Coronary artery (tissue), 2 donors: ENCODE results near the gene TMED7.

ENCODE experiments used
- DNase-seq: peaks from one replicate; pipeline ENCODE4 v3.0.0-alpha.2; 2017; ENCODE audit warnings: low spot score
- H3K27ac ChIP-seq, 2 donors: fragments of 200-600 bp; sonication (generic); one replicate each; pipeline ENCODE4 v1.5.1; 2016 to 2019
- H3K4me3 ChIP-seq: fragments of 200-600 bp; sonication (generic); 2 replicates; pipeline ENCODE4 v1.5.1; 2016; ENCODE audit warnings: mild to moderate bottlenecking, moderate library complexity
- TF ChIP-seq, protein P1 (sequence below): fragments of 200-600 bp; sonication (generic); IDR thresholded peaks from one replicate; pipeline ENCODE4 v1.5.1; 2019; ENCODE audit warnings: antibody characterized with exemption

The TMED7 gene

GRCh38 chr5:115585265-115585664, 40.6 kb downstream of the TMED7 start:
- Histone ChIP-seq H3K27ac (no peak overlapping the region), H3K4me3 (no peak overlapping the region)
- TF ChIP-seq, protein P1, sequence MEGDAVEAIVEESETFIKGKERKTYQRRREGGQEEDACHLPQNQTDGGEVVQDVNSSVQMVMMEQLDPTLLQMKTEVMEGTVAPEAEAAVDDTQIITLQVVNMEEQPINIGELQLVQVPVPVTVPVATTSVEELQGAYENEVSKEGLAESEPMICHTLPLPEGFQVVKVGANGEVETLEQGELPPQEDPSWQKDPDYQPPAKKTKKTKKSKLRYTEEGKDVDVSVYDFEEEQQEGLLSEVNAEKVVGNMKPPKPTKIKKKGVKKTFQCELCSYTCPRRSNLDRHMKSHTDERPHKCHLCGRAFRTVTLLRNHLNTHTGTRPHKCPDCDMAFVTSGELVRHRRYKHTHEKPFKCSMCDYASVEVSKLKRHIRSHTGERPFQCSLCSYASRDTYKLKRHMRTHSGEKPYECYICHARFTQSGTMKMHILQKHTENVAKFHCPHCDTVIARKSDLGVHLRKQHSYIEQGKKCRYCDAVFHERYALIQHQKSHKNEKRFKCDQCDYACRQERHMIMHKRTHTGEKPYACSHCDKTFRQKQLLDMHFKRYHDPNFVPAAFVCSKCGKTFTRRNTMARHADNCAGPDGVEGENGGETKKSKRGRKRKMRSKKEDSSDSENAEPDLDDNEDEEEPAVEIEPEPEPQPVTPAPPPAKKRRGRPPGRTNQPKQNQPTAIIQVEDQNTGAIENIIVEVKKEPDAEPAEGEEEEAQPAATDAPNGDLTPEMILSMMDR, result no peak
- DNase-seq, result no peak

GRCh38 chr5:115584501-115584900, 41.3 kb downstream of the TMED7 start:
- TF ChIP-seq, protein P1, result no peak
- no peak overlapping the region for H3K4me3 ChIP-seq
- DNase-seq, result no peak

GRCh38 chr5:115583474-115583873, 42.4 kb downstream of the TMED7 start:
- no peak for DNase-seq
- TF ChIP-seq, protein P1, result no peak
- Histone ChIP-seq H3K4me3 (no peak overlapping the region), H3K27ac (no peak overlapping the region)

More at GRCh38 chr5:115584501-115584900, 41.3 kb downstream of the TMED7 start:
- no peak overlapping the region for H3K27ac ChIP-seq

- TF ChIP-seq, protein P1, result no peak
- no peak for DNase-seq
- Histone ChIP-seq H3K4me3 (no peak overlapping the region), H3K27ac (no peak overlapping the region)
These were observed 44.9 kb downstream of the TMED7 start for GRCh38 chr5:115580941-115581340.

- TF ChIP-seq, protein P1, result no peak
- H3K27ac ChIP-seq, result no peak overlapping the region
- no peak overlapping the region for H3K4me3 ChIP-seq
- no peak for DNase-seq
These were observed 46.1 kb downstream of the TMED7 start for GRCh38 chr5:115579747-115580173.

DNA sequence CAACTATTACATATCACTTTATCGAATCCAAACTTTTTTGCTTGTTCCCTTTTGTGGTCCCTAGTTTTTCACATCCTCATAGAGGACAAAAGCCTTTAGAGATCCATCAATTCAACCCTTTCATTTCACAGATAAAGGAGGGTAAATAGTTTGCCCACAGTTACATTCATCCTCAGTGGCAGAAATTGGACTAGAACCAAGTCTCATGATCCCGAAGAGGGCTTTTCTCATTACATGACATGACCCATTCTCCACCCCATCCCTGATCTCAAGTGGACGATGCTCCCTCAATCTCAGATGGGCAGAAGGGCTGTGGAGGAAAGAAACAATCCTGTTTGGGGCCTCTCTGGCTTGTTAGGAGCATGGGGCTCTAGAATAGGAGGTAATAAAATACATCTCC, 46.6 kb downstream of the TMED7 start:
- Histone ChIP-seq H3K27ac (no peak overlapping the region), H3K4me3 (no peak overlapping the region)
- TF ChIP-seq, protein P1, result no peak
- no peak for DNase-seq

DNA sequence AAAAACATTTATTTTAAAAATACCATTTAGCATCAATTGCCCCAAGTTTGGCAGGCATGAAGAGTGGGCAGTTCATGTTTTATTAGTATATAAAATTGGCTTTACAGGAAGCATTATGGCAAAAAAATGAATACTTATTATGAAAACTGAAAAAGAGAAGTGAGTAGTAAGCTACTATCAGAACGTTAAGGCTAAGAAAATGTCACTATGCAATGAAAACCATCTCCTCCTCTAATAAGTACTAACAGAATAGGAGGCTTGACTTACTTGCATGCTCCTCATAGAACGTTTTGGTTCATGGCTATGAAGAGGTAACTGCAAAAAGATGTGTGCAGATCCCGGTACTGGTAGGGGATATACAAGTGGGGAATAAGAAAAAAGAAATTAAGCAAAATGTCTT, 47.2 kb downstream of the TMED7 start:
- TF ChIP-seq, protein P1, result no peak
- Histone ChIP-seq H3K27ac (no peak overlapping the region), H3K4me3 (no peak overlapping the region)
- no peak for DNase-seq
